Transverse colon (tissue), 4 donors: ENCODE data around the gene CLSTN2. TPM values are rescaled to one million over a fixed set of nuclear protein-coding genes. Genes with fewer than 3 reads are reported as not detected.

Experiments
- DNase-seq: peaks from one replicate; pipeline ENCODE4 v3.0.0-alpha.2; 2019
- H3K27ac ChIP-seq, 4 donors: fragments of 200-600 bp; sonication (generic); 2 replicates each; pipeline ENCODE4 v1.5.1; 2016 to 2018; ENCODE audit warnings: inconsistent platforms in 4 of 4
- H3K27me3 ChIP-seq: fragments of 200-600 bp; sonication (generic); 2 replicates; pipeline ENCODE4 v1.5.1; 2017; ENCODE audit warnings: inconsistent platforms
- H3K36me3 ChIP-seq, 4 donors: fragments of 200-600 bp; sonication (generic); 2 replicates each; pipeline ENCODE4 v1.5.1; 2017 to 2019; ENCODE audit warnings: inconsistent platforms in 4 of 4
- H3K4me1 ChIP-seq, 4 donors: fragments of 200-600 bp; sonication (generic); 2 replicates each; pipeline ENCODE4 v1.5.1; 2017 to 2020; ENCODE audit warnings: inconsistent platforms in 4 of 4
- H3K4me3 ChIP-seq, 4 donors: fragments of 200-600 bp; sonication (generic); 1 replicate in 1 of 4; 2 replicates in 3 of 4; pipeline versions ENCODE4 v1.5.1 to v1.6.1; 2017 to 2019; ENCODE audit warnings: inconsistent platforms in 4 of 4
- H3K9me3 ChIP-seq, 2 donors: fragments of 200-600 bp; sonication (generic); 2 replicates each; pipeline ENCODE4 v1.5.1; 2017 to 2019; ENCODE audit warnings: inconsistent platforms in 2 of 2
- CTCF ChIP-seq, 5 experiments: fragments of 200-600 bp in 3 of 5; fragments of 450-650 bp in 2 of 5; sonication (generic) in 3 of 5; IDR thresholded peaks; 1 replicate in 2 of 5; 2 replicates in 3 of 5; pipeline ENCODE4 v1.5.1; 2016 to 2017; ENCODE audit warnings: antibody characterized with exemption in 5 of 5, inconsistent platforms in 3 of 5, mild to moderate bottlenecking in 2 of 5, moderate library complexity in 1 of 5
- EP300 ChIP-seq: sonication (generic); formaldehyde crosslinking; IDR thresholded peaks from one replicate; pipeline ENCODE4 v1.6.1; 2017; ENCODE audit warnings: antibody characterized with exemption, low read depth
- POLR2A ChIP-seq: fragments of 450-650 bp; IDR thresholded peaks from one replicate; pipeline ENCODE4 v1.6.1; 2016; ENCODE audit warnings: antibody characterized with exemption, mild to moderate bottlenecking, moderate library complexity
- POLR2AphosphoS5 ChIP-seq, 3 donors: sonication (generic); formaldehyde crosslinking; IDR thresholded peaks; one replicate each; pipeline ENCODE4 v1.6.1; 2016; ENCODE audit warnings: antibody characterized with exemption in 3 of 3
- WGBS, 2 donors: methylation state at CpG; one replicate each; pipeline ENCODE4 v1.1.5; 2018; ENCODE audit warnings: low coverage in 1 of 2; 5-methylcytosine and 5-hydroxymethylcytosine counted together
- in situ Hi-C, 4 donors: fragments of 200-750 bp; cut with MboI; loops; one replicate each; pipeline versions ENCODE4 v1.15.0 to v1.15.1; 2017; ENCODE audit warnings: low sequenced_read_pairs in 3 of 4, low pct_ligation_motif_present in 1 of 4, low pct_unique_long_range_greater_than_20kb in 1 of 4
- intact Hi-C: fragments of 100-400 bp; cut with DNase I; formaldehyde crosslinking; loops from one replicate; pipeline ENCODE4 v1.15.1; 2023; ENCODE audit warnings: low total_unique reads
- total RNA-seq, 4 donors: library from RNA; depleted of rRNA; stranded (reverse); fragments of >200 nt; gene quantifications; one replicate each; pipeline ENCODE4 v1.1.0, GENCODE V29; 2016

Gene CLSTN2
- total RNA-seq, 4 donors from 2014 or later = 0.60 to 9.0 (median 2.2) TPM

GRCh38 chr3:140162551-140162950 lies 227.6 kb downstream of the CLSTN2 start:
- intact Hi-C loops = no loop called here
- Histone ChIP-seq H3K27me3 (no peaks in the 10 kb centered on the region), H3K36me3 (no peaks in the 10 kb centered on the region), H3K9me3 (no peaks in the 10 kb centered on the region), H3K27ac (no peak overlapping the region), H3K4me1 (no peaks in the 10 kb centered on the region), H3K4me3 (no peak overlapping the region)
- TF ChIP-seq POLR2A = no peak
- no peak for TF ChIP-seq CTCF (IDR thresholded peaks at IDR 0.05)
- no peak for TF ChIP-seq EP300
- no peak for TF ChIP-seq POLR2AphosphoS5 (IDR thresholded peaks at IDR 0.05)
- WGBS, 2 donors = 75 to 80% methylated on average over 5 of the region's 5 CpGs
- in situ Hi-C loops = no loop called here
- no peak for DNase-seq

GRCh38 chr3:140163159-140163763 lies 228.3 kb downstream of the CLSTN2 start:
- no peaks in the 10 kb centered on the region for H3K9me3 ChIP-seq
- H3K4me1 ChIP-seq = no peaks in the 10 kb centered on the region
- H3K4me3 ChIP-seq = no peak overlapping the region
- DNase-seq = no peak
- H3K27me3 ChIP-seq = no peaks in the 10 kb centered on the region
- in situ Hi-C loops (no loop called here), intact Hi-C loops (no loop called here)
- no peaks in the 10 kb centered on the region for H3K36me3 ChIP-seq
- TF ChIP-seq CTCF (IDR thresholded peaks at IDR 0.05) (no peak), EP300 (no peak), POLR2A (no peak), POLR2AphosphoS5 (IDR thresholded peaks at IDR 0.05) (no peak)
- 60 to 85% methylated on average over 1 to 2 of the region's 2 CpGs for WGBS, 2 donors
- H3K27ac ChIP-seq = no peak overlapping the region

GRCh38 chr3:140164156-140164555 lies 229.2 kb downstream of the CLSTN2 start:
- TF ChIP-seq EP300 = no peak
- TF ChIP-seq CTCF (IDR thresholded peaks at IDR 0.05) = no peak
- no peak for TF ChIP-seq POLR2A
- no peak for TF ChIP-seq POLR2AphosphoS5 (IDR thresholded peaks at IDR 0.05)
- H3K27me3 ChIP-seq = no peaks in the 10 kb centered on the region
- no peaks in the 10 kb centered on the region for H3K4me1 ChIP-seq
- no peaks in the 10 kb centered on the region for H3K9me3 ChIP-seq
- intact Hi-C loops = no loop called here
- no peaks in the 10 kb centered on the region for H3K36me3 ChIP-seq
- in situ Hi-C loops = no loop called here
- WGBS, 2 donors = 54 to 67% methylated on average over 2 of the region's 2 CpGs
- H3K27ac ChIP-seq = no peak overlapping the region
- H3K4me3 ChIP-seq = no peak overlapping the region
- no peak for DNase-seq

- no peaks in the 10 kb centered on the region for H3K4me1 ChIP-seq
- DNase-seq = no peak
- no peak for TF ChIP-seq EP300
- TF ChIP-seq POLR2A = no peak
- TF ChIP-seq POLR2AphosphoS5 (IDR thresholded peaks at IDR 0.05) = no peak
- TF ChIP-seq CTCF (IDR thresholded peaks at IDR 0.05) = no peak
- in situ Hi-C loops (no loop called here), intact Hi-C loops (no loop called here)
- 81 to 92% methylated on average over 7 of the region's 7 CpGs for WGBS, 2 donors
- H3K36me3 ChIP-seq = no peaks in the 10 kb centered on the region
- no peaks in the 10 kb centered on the region for H3K9me3 ChIP-seq
- H3K27me3 ChIP-seq = no peaks in the 10 kb centered on the region
- no peak overlapping the region for H3K4me3 ChIP-seq
- H3K27ac ChIP-seq = no peak overlapping the region
Observed at GRCh38 chr3:140164922-140165590, 230.1 kb downstream of the CLSTN2 start.
